DMS114 treated with DMSO at 0.1 percent for 48 hours (cell line): ENCODE data around the gene RAB7B.
"Not testable (repeated sequence)": the region's sequence is repeated elsewhere in the genome, so short reads cannot be mapped to it uniquely, and the experiment has no call there.

Experiments
- DNase-seq: peaks from one replicate; lab custom pipeline; 2025; ENCODE audit not compliant: unreplicated experiment; lab: John Stamatoyannopoulos, UW

RAB7B gene

DNA sequence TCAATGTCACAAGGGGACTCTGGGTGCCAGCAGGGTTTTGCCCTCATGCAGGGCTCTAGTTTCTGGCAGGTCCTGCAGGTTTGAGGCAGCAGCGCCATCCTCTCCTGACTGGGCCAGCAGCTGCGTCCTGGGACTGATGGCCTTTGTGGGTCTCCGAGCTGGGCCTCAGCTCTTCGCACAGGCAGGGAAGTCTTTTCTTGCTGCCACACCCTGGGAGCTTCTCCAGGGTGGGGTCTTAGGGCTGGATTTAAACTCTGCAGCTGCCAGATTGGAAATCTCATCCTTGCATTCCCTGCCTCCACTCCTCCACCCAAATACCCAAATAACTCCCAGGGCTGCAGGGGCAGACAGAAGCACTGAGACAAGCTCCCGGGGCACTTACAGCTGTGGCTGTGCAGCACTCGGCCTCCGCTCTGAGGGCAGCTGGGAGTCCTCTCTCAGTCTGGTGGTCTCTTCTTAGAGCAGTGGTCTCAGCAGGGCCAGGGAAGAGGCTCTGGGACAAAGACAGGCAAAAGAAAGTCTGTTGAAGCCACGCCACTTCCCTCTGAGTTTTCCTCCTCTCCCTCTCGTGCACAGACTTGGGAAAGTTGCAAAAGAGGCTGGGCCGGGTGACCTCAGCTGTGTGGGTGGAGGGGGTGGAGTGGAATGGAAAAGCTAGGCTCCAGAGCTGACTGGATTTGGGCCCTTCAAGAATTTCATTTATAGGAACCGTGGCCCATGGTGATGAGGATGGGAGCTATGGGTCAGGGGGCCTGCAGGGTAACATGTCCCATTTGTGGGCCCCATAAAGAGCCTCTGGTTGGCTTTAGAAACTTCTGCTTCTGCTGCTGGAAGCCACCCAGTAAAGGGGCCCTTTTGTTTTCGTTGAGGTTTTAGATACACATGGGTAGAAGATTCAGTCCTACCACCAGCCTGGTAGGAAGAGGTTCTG is at the start of gene RAB7B:
Gene RAB7B (minus strand): TSS at position 525 of the 931 bp plus-strand sequence. CDS start 9,260 bp downstream, outside the sequence.
- no peak for DNase-seq

GRCh38 chr1:206052231-206052865 is 49.2 kb upstream of the RAB7B start:
- DNase-seq, result not testable (repeated sequence)

GRCh38 chr1:206050655-206051235 is 47.5 kb upstream of the RAB7B start:
- DNase-seq, result no peak

GRCh38 chr1:206049919-206050600 is 46.9 kb upstream of the RAB7B start:
- no peak for DNase-seq

GRCh38 chr1:206049293-206049692 is 46.1 kb upstream of the RAB7B start:
- DNase-seq, result no peak

GRCh38 chr1:206048582-206048981 is 45.4 kb upstream of the RAB7B start:
- no peak for DNase-seq

GRCh38 chr1:206047271-206047670 is 44.1 kb upstream of the RAB7B start:
- DNase-seq, result no peak

- no peak for DNase-seq
These were observed 38.4 kb upstream of the RAB7B start for GRCh38 chr1:206041640-206042039.

DNA sequence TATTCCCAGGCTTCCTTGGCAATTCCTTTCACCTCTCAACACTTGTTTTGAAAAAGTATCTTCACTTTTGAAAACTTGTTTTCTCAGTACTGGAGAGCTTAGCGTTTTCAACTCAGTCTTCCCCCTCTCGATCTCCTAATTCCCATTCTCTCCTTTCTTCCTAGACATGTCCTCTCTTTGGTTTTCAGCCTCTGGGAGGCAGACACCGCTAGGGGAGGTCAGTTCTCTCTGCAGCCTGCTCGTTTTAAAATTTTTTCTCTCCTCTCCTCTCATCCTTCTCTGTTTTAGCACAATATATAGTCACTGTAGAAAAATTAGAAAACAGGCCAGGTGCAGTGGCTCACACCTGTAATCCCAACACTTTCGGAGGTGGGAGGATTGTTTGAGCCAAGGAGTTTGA is 37.1 kb upstream of the RAB7B start:
- DNase-seq, result no peak

GRCh38 chr1:206039046-206039973 is 36.1 kb upstream of the RAB7B start:
- DNase-seq, result no peak

GRCh38 chr1:206037581-206037980 is 34.4 kb upstream of the RAB7B start:
- no peak for DNase-seq

- DNase-seq, result no peak
These were observed 33.7 kb upstream of the RAB7B start for GRCh38 chr1:206036663-206037455.

GRCh38 chr1:206035027-206035426 is 31.8 kb upstream of the RAB7B start:
- no peak for DNase-seq

- DNase-seq, result no peak
These were observed 29.4 kb upstream of the RAB7B start for GRCh38 chr1:206032380-206033140.

- peak; percentile 64 for DNase-seq
These were observed 27.5 kb upstream of the RAB7B start for GRCh38 chr1:206030714-206031113.

DNA sequence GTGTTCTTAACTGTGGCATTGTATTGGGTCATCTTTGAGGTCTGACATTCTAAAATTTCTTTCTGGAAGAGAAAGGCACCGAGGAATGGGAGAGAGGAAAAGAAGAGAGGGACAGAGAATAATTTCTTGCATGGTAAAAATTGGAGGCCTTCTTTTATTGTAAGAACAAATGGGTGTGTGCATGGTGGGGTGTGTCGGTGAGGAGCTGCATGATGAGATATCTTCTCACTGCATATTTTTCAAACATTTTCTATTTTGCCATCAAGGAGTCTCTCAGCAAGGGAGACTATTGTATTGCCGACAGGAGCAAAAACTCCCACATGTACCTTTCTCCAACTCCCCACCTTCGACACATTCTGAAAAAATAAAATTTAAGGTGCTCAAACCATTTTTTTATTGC is 27.0 kb upstream of the RAB7B start:
- no peak for DNase-seq

GRCh38 chr1:206029484-206029883 is 26.3 kb upstream of the RAB7B start:
- no peak for DNase-seq

GRCh38 chr1:206025283-206025820 is 22.2 kb upstream of the RAB7B start:
- DNase-seq, result no peak
